Mammary epithelial cell (primary cell): Measurements from ENCODE around the gene KRTAP12-3.

Experiments
- CTCF ChIP-seq, 2 donors: IDR thresholded peaks in 1 of 2; conservative IDR thresholded peaks in 1 of 2; 2 replicates each; pipeline ENCODE4 v1.5.1; 2011 to 2012; ENCODE audit warnings: inconsistent platforms in 2 of 2, low read length in 2 of 2, mild to moderate bottlenecking in 2 of 2, control low read depth in 1 of 2, low read depth in 1 of 2; ENCODE audit not compliant: insufficient read depth in 1 of 2; ENCODE audit errors: extremely low read depth in 1 of 2
- EZH2 ChIP-seq: IDR thresholded peaks from 2 replicates; pipeline ENCODE4 v1.6.1; 2012; ENCODE audit warnings: low read length, inconsistent platforms, borderline replicate concordance

GRCh38 chr21:44706706-44707581 is 49.2 kb downstream of the KRTAP12-3 start:
- TF ChIP-seq CTCF (conservative IDR thresholded peaks at IDR 0.05 in 1 of 2, IDR thresholded peaks at IDR 0.05 in 1 of 2; ENCODE audit: extremely low read depth in 1 of 2, insufficient read depth in 1 of 2, low read depth in 1 of 2, low read length in 2 of 2), result no peak
- no peak for TF ChIP-seq EZH2
